Mammary epithelial cell (primary cell): Measurements from ENCODE around the gene RNU1-1.

ENCODE experiments used
- EZH2 ChIP-seq: IDR thresholded peaks from 2 replicates; pipeline ENCODE4 v1.6.1; 2012; ENCODE audit warnings: low read length, inconsistent platforms, borderline replicate concordance
- TF ChIP-seq, protein P1 (sequence below), 2 donors: IDR thresholded peaks in 1 of 2; conservative IDR thresholded peaks in 1 of 2; 2 replicates each; pipeline ENCODE4 v1.5.1; 2011 to 2012; ENCODE audit warnings: inconsistent platforms in 2 of 2, low read length in 2 of 2, mild to moderate bottlenecking in 2 of 2, control low read depth in 1 of 2, low read depth in 1 of 2; ENCODE audit not compliant: insufficient read depth in 1 of 2; ENCODE audit errors: extremely low read depth in 1 of 2

DNA sequence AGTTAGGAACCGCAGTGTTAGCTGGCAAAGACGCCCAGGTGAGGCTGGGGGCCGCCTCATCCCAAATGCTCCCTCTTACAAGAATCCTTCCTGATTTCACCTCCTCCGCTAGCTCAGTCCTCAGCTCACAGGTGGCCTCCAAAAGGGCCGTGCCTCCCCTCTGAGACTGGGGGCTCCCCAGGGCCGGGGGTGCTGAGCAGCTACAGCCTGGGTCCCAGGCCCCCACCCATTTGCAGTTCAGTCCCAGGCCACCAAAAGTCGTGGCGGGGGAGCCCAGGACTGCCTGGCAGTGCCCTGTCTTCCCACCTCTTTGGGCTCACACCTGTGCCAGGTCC, 29.6 kb downstream of the RNU1-1 start:
- TF ChIP-seq, protein P1, sequence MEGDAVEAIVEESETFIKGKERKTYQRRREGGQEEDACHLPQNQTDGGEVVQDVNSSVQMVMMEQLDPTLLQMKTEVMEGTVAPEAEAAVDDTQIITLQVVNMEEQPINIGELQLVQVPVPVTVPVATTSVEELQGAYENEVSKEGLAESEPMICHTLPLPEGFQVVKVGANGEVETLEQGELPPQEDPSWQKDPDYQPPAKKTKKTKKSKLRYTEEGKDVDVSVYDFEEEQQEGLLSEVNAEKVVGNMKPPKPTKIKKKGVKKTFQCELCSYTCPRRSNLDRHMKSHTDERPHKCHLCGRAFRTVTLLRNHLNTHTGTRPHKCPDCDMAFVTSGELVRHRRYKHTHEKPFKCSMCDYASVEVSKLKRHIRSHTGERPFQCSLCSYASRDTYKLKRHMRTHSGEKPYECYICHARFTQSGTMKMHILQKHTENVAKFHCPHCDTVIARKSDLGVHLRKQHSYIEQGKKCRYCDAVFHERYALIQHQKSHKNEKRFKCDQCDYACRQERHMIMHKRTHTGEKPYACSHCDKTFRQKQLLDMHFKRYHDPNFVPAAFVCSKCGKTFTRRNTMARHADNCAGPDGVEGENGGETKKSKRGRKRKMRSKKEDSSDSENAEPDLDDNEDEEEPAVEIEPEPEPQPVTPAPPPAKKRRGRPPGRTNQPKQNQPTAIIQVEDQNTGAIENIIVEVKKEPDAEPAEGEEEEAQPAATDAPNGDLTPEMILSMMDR (conservative IDR thresholded peaks at IDR 0.05 in 1 of 2, IDR thresholded peaks at IDR 0.05 in 1 of 2; ENCODE audit: extremely low read depth in 1 of 2, insufficient read depth in 1 of 2, low read depth in 1 of 2, low read length in 2 of 2), result no peak
- TF ChIP-seq EZH2, result no peak
